HFFc6 (cell line): ENCODE data around the gene PRG3. TPM values are rescaled to one million over a fixed set of nuclear protein-coding genes. Genes with fewer than 3 reads are reported as not detected.
"Not testable (repeated sequence)": the region's sequence is repeated elsewhere in the genome, so short reads cannot be mapped to it uniquely, and the experiment has no call there.

ENCODE experiments used
- DNase-seq: peaks from one replicate; pipeline ENCODE4 v3.0.0-alpha.2; 2018
- H3K27ac Mint-ChIP-seq: 2 replicates; pipeline ENCODE4 v1.8.0; 2020; ENCODE audit warnings: mild to moderate bottlenecking, mixed read lengths
- H3K27me3 Mint-ChIP-seq: 2 replicates; pipeline ENCODE4 v1.8.0; 2021; ENCODE audit warnings: mild to moderate bottlenecking, moderate library complexity, mixed read lengths; ENCODE audit not compliant: insufficient read depth
- H3K36me3 Mint-ChIP-seq: 2 replicates; pipeline ENCODE4 v1.8.0; 2021; ENCODE audit warnings: low read depth, mixed read lengths
- H3K4me1 Mint-ChIP-seq: 2 replicates; pipeline ENCODE4 v1.8.0; 2020; ENCODE audit warnings: low read depth, mixed read lengths
- H3K4me3 Mint-ChIP-seq: 2 replicates; pipeline ENCODE4 v1.8.0; 2020; ENCODE audit warnings: mild to moderate bottlenecking, moderate library complexity, mixed read lengths
- H3K9me3 Mint-ChIP-seq: 2 replicates; pipeline ENCODE4 v1.8.0; 2020; ENCODE audit warnings: mild to moderate bottlenecking, mixed read lengths
- CTCF ChIP-seq: fragments of 200-600 bp; sonication (generic); IDR thresholded peaks from 2 replicates; pipeline ENCODE4 v1.5.0; 2021; ENCODE audit warnings: antibody characterized with exemption, mild to moderate bottlenecking
- total RNA-seq, 6 experiments: library from RNA; stranded (reverse); fragmentation: NEBNext Ultra II Directional; extraction: Animal tissue kit (Norgen Biotek cat#: 25700); gene quantifications; 2 replicates in 1 of 6; 3 replicates in 5 of 6; pipeline ENCODE4 v1.2.3, GENCODE V29; 2021

The PRG3 gene
- total RNA-seq, 6 experiments from 2014 or later, result not detected

GRCh38 chr11:57339328-57339727, 41.6 kb downstream of the PRG3 start:
- H3K9me3 Mint-ChIP-seq, result no peaks in the 10 kb centered on the region
- peaks cover 19% of the 10 kb centered on the region for H3K4me1 Mint-ChIP-seq
- DNase-seq, result no peak
- no peak for TF ChIP-seq CTCF
- H3K36me3 Mint-ChIP-seq, result peaks cover 8% of the 10 kb centered on the region; the same call in 1 of the 2 replicates
- H3K27ac Mint-ChIP-seq, result no peak overlapping the region
- peaks cover 18% of the 10 kb centered on the region for H3K27me3 Mint-ChIP-seq
- no peak overlapping the region for H3K4me3 Mint-ChIP-seq

- peaks cover 14% of the 10 kb centered on the region; the same call in 1 of the 2 replicates for H3K36me3 Mint-ChIP-seq
- H3K4me1 Mint-ChIP-seq, result peaks cover 24% of the 10 kb centered on the region
- DNase-seq, result no peak
- no peaks in the 10 kb centered on the region for H3K9me3 Mint-ChIP-seq
- no peak within 1 kb of the TSS for H3K27ac Mint-ChIP-seq
- TF ChIP-seq CTCF, result no peak
- peaks cover 18% of the 10 kb centered on the region for H3K27me3 Mint-ChIP-seq
- no peak within 1 kb of the TSS for H3K4me3 Mint-ChIP-seq
Measured at GRCh38 chr11:57338142-57338541, 42.8 kb downstream of the PRG3 start, which contains the start of gene P2RX3. Gene P2RX3, plus strand, starts transcription at chr11:57338352. Its CDS starts 199 bp downstream, at chr11:57338551.

- H3K4me3 Mint-ChIP-seq, H3K27ac Mint-ChIP-seq, DNase-seq, H3K9me3 Mint-ChIP-seq: not testable (repeated sequence)
- H3K4me1 Mint-ChIP-seq, result peaks cover 24% of the 10 kb centered on the region
- peaks cover 20% of the 10 kb centered on the region for H3K36me3 Mint-ChIP-seq
- peaks cover 16% of the 10 kb centered on the region for H3K27me3 Mint-ChIP-seq
Measured at GRCh38 chr11:57336856-57337255, 44.1 kb downstream of the PRG3 start.

- no peak for TF ChIP-seq CTCF
- Mint-ChIP-seq H3K27ac (peak overlapping the region; percentile 96), H3K27me3 (peaks cover 13% of the 10 kb centered on the region), H3K9me3 (no peaks in the 10 kb centered on the region), H3K36me3 (peaks cover 24% of the 10 kb centered on the region), H3K4me1 (peaks cover 24% of the 10 kb centered on the region), H3K4me3 (peak overlapping the region; percentile 98)
- DNase-seq, result no peak
Measured at GRCh38 chr11:57336111-57336666, 44.8 kb downstream of the PRG3 start.

- Mint-ChIP-seq H3K27ac (peak within 1 kb of the TSS; percentile 96), H3K4me3 (peak within 1 kb of the TSS; percentile 98), H3K27me3 (peaks cover 6% of the 10 kb centered on the region), H3K9me3 (no peaks in the 10 kb centered on the region), H3K4me1 (peaks cover 24% of the 10 kb centered on the region), H3K36me3 (peaks cover 30% of the 10 kb centered on the region)
- DNase-seq, result peak; percentile 82
- no peak for TF ChIP-seq CTCF
Measured at GRCh38 chr11:57335343-57336110, 45.4 kb downstream of the PRG3 start, which contains the start of gene SSRP1. Gene SSRP1, minus strand, starts transcription at chr11:57335892. Its CDS starts 771 bp downstream, at chr11:57335121.

- peak overlapping the region; percentile 98 for H3K4me3 Mint-ChIP-seq
- peaks cover under 1% of the 10 kb centered on the region for H3K27me3 Mint-ChIP-seq
- peak overlapping the region; percentile 96 for H3K27ac Mint-ChIP-seq
- peaks cover 34% of the 10 kb centered on the region for H3K36me3 Mint-ChIP-seq
- TF ChIP-seq CTCF, result no peak
- no peak for DNase-seq
- no peaks in the 10 kb centered on the region for H3K9me3 Mint-ChIP-seq
- peaks cover 24% of the 10 kb centered on the region for H3K4me1 Mint-ChIP-seq
Measured at GRCh38 chr11:57335023-57335342, 46.0 kb downstream of the PRG3 start.
